ENCODE data around the gene GARIN5B.

GARIN5B gene

DNA sequence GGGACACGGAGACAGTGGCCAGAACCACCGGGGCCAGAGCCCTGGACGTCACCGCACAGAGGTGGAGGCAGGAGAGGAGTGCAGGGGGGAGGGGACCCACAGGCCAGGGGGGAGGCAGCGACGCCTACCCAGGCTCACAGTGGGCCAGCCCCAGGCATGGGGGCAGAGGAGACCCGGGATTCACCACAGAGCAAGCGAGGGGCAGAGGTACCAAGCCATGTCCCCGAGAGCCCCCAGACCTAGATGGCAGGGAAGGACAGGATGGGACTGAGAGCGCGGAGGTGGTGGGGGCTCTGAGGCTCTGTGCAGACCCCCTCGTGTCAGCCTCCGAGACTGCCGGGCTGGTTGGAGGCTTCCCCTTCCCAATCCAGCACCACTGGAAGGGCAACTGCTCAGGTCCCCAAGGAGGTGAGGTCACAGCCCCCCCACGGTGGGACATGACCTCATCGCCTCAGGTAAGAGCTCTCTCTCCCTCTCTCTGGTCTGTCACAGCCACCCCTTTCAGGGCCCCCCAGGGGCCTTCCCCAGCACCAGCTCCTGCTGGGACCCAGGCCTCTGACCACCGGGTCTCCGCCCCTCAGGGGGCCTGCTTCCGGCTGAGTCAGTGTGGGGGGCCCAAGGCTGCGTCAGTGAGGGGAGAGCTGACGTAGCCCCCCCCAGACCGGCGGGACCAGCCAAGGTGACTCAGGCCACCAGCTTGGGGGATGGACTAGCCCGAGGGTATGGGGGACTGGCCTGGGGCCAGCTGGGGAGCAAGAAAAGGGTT is 9.4 kb upstream of the GARIN5B start:
- no peak overlapping the region for H3K4me3 ChIP-seq (ENCODE audit: low read depth, low read length)

DNA sequence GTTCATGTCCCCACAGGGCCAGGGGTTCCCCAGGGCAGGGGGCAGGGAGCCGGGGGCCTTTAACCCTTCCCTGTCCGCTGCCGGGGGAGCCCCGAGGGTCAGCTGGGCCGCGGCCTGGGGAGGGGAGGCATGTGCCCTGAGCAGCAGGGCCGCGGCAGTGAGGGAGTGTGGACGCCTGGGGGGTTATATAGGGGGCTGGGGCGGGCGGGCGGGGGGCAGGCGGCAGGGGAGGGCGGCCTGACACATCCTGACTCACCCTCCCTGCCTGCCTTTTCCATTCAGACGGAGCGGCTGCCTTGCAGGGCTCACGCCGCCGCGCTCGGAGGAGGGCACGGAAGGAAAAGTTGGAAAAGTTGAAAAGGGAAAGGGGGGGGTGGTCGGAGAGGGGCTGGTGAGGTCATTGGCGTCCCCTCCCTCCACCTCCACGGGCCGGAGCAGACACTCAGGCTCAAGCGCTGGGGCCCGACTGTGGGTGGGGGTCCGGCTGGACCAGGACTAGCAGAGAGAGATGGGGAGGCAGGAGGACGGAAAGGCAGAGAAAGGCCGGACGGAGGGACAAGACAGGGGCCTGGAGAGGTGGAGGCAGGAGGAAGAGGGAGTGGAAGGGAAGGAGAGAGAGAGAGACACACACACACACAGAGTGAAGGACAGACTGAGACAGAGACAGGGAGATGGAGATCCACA is 7.4 kb upstream of the GARIN5B start, which contains the start of gene IL11:
Gene IL11, minus strand, starts transcription at position 159 of the 684 bp plus-strand sequence. Its CDS starts 153 bp downstream, at position 6.
- H3K4me3 ChIP-seq (ENCODE audit: low read depth, low read length), result peak within 1 kb of the TSS; percentile 39

DNA sequence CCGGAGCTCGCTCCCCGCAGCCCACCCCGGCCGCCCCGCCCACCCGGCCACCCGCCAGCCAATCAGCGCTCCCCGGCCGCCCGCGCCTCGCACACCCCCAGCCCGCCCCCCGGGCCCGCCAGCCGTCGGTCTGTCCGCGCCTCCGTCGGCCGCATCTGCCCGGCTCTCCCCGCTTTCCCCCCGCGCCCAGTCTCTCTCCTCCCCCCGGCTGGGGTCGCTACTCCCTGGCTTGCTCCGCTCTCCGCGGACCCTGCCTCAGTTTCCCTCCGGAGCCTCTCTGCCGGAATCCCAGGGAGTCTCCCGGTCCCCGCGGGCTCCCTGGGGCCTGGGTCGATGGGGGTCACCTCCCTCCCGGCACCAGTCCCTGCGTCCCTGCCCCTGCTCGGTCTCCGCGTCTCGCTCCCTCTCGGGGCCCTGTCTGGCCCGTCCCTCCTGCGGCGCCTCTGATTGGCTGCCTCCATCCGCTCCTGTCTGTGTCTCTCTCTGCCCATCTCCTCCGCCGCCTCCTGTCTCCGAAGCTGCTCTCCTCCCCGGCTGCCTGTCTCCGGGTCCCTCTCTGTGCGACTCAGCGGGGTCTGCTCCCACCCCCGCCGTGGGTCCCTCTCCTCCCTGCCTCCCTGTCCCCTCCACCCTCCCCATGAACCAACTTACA is 6.7 kb upstream of the GARIN5B start:
- peak overlapping the region; percentile 39 for H3K4me3 ChIP-seq (ENCODE audit: low read depth, low read length)

DNA sequence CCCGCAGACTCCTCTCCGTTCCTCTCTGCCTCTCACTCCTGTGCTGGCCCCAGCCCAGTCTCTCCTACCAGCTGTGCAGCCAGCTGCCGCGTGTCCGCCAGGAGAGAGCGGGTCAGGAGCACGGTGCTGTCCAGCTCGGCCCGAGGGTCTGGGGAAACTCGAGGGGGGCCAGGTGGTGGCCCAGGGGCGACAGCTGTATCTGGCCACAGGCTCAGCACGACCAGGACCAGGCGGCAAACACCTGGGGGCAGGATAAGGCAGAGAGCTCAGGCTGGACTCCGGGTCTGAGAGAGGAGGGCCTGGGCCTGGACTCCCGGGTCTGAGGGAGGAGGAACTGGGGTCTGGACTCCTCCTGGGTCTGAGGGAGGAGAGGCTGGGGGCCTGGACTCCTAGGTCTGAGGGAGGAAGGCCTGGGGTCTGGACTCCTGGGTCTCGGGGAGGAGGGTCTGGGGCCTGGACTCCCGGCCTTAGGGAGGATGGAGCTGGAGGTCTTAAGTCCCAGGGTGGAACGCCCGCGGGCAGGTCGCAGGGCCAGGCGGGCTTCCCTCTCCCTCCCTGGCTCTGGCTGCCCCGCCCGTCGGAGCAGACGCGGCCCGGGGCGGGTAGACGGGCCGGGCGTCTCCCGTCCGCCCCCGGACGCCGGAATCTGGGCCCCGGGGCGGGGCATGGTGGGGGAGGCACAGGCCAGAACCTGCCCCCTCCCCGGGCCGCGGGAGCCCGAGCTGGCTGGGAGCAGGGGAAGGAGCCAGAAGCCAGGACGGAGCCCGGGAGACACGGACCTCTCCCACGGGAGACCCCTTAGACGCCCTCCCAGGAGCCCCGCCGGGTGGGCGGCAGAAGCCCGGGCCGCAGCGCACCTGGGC is 5.9 kb upstream of the GARIN5B start:
- H3K4me3 ChIP-seq (ENCODE audit: low read depth, low read length), result peak overlapping the region; percentile 17

DNA sequence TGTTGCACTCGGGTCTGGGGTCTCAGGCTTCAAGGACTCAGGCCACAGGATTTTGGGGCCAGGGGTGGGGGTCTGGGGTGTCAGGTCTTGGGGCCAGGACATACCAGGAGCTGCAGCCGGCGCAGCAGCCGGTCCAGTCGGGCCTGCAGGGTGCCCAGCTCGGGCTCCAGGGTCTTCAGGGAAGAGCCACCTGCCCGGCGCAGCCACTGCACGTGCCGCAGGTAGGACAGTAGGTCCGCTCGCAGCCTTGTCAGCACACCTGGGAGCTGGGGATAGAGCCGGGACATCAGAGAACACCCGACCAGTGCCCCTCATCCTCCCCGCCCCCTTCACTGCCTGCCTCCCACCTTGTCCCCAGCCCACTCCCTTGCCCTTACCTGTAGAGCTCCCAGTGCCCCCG is 5.0 kb upstream of the GARIN5B start:
- H3K4me3 ChIP-seq (ENCODE audit: low read depth, low read length), result no peak overlapping the region

DNA sequence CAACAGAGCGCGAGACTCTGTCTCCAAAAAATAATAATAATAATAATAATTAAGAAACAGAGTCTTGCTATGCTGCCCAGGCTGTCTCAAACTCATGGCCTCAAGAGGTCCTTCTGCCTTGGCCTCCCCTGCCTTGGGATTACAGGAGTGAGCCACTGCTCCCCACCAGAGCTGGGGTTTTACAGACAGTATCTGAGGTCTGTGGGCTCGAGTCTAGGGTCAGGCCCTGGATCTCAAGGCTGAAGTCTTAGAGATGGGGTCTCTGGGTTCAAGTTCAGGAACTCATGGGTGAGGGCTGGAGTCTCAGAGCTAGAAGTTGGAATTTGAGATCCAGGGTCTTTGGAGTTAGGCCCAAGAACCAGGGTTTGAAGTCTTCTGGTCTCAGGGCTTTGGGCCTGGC is 3.7 kb upstream of the GARIN5B start:
- no peak overlapping the region for H3K4me3 ChIP-seq (ENCODE audit: low read depth, low read length)

DNA sequence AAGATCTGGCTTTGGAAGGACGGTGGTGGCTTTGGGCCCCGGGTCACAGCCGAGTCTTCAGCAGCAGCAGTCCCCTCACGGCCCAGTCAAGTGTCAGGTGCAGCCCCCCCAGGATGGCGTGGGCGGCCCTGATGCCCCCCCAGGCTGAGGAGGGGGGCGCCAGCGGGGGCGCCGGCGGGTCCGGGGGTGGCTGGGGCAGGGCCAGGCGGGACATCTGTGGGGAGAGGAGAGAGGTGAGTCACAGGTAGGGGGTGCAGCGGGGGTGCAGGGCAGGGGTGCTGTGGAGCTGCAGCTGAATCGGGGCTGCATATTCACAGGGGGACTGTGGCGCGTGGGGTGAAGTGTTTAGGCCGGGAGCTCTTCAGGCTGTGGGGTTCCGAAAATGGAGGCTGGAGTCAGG is 2.9 kb upstream of the GARIN5B start:
- no peak overlapping the region for H3K4me3 ChIP-seq (ENCODE audit: low read depth, low read length)

DNA sequence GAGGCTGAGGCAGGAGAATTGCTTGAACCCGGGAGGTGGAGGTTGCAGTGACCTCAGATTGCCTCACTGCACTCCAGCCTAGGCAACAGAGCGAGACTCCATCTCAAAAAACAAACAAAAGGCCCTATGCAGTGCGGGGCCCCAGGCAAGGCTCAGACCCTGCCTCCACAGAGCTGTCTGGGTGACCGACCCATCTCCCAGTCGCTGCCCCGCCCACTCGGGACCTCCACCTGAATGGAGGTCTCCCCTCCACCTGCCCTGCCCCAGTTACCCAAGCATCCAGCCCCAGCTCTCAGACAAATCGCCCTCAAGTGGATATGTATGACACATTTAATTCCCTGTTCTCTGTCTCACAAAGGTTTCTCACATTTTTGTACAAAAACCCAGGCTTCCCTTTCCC is 2.2 kb upstream of the GARIN5B start:
- H3K4me3 ChIP-seq (ENCODE audit: low read depth, low read length), result no peak overlapping the region

DNA sequence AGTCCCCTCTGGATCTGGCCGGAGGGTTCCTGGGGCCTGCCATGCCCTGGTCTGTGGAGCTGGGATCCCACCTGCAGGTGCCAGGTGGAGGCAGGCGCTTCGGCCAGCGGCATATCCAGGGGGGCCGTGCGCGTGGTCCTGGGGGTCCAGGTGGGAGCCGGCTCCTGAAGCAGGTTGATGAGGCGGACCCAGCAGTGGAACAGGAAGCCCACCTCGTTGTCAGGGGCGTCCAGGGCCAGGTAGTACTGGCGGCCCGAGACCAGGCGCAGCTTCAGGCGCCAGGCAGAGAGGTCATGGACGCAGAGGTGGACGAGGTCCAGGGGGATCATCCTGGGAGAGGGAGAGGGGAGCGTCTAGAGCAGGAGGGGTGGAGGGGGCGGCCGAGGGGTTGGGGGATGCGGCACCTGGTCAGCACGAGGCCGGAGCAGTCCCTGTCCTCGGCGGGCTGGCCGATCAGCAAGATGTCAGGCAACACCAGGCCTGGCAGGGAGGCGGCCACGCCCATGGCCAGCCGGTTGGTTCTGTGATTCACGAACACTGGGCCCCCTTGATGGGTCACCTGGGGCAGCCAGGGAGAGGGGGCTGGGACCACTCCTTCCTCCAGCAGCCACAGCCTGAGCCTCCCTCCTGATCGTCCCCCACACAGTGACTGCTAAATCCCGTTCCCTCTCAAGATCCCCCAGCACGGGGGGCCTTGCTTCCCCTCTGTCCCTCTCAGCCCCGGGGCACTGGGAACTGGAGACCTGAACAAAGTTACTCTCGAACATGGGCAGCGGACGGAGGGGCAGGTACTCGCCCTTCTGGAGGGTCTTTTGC is 678 bp downstream of the GARIN5B start:
- H3K4me3 ChIP-seq (ENCODE audit: low read depth, low read length), result no peak overlapping the region

DNA sequence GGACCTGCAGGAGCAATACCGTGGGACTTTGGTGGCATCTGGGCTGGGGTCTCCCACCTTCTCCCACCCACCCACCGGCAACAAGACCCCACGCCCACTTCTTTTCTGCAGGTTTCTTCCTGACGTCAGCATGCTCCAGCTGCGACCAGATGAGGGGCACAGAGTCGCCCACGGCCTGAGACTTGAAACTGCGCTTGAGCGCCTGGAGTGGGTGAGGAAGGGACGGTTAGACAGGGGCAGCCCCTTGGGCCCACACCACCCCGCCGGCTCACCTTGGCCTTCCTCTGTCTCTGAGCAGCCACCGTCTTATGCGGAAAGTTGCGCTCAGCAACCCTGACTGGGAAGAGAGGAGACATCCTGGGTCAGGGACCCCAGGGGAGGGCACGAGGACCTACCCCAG is 2.2 kb downstream of the GARIN5B start:
- H3K4me3 ChIP-seq (ENCODE audit: low read depth, low read length), result no peak overlapping the region

DNA sequence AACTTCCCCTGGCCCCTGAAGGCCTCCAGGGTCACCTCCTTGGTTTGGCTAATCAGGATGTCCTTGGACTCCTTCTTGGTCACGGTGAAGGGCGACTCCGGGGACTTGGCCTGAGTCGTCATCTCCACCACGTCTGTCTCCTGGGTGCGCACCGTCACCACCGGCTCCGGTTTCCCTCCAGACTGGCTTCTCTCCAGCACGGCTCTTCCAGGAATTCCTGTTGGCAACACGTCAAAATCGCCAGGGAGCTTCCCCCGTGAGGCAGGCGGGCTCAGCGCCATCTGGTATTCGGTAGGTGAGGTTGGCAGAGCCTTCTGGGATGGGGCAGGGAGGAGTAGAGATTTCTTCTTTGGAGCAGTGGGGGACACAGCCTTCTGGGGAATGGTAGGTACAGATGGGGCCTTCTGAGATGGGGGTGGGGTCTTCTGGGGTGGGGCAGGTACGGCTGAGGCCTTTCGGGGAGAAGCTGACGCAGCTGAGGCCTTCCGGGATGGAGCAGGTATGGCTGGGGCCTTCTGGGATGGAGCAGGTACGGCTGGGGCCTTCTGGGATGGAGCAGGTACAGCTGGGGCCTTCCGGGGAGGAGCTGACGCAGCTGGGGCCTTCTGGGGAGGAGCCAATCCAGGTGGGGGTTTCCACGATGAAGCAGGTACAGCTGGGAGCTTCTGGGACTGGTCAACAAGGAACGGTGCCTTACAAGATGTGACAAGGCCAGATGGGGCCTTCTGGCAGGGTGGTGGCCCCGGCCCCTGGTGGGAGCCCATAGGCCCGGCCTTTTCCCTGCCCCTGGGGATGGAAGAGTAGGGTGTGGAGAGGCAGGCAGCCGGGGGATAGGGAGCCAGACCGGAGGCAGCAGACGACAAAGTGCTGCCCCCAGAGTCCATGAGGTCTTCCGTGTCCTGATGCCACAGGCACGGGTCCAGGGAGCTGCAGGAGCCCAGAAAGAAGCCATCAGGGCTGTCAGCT is 3.8 kb downstream of the GARIN5B start:
- no peak overlapping the region for H3K4me3 ChIP-seq (ENCODE audit: low read depth, low read length)

DNA sequence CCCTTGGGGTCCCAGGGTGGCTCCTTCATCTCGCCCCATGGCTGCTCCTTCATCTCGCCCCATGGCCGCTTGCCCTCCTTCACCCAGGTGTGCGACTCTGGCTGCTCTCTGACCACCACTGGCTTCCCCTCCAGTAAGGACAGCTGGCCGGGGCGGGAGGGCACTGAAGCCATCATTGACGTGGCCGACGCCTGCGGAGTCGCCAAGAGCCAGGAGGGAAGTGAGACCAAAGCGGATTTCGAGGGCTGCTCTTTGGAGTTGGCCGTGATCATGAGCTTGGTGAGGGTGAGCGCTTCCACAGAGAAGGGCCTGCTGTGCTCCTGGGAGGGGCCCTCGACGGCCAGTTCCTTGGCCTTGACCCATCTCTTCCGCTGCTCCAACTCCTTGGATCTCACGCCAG is 4.6 kb downstream of the GARIN5B start:
- no peak overlapping the region for H3K4me3 ChIP-seq (ENCODE audit: low read depth, low read length)

DNA sequence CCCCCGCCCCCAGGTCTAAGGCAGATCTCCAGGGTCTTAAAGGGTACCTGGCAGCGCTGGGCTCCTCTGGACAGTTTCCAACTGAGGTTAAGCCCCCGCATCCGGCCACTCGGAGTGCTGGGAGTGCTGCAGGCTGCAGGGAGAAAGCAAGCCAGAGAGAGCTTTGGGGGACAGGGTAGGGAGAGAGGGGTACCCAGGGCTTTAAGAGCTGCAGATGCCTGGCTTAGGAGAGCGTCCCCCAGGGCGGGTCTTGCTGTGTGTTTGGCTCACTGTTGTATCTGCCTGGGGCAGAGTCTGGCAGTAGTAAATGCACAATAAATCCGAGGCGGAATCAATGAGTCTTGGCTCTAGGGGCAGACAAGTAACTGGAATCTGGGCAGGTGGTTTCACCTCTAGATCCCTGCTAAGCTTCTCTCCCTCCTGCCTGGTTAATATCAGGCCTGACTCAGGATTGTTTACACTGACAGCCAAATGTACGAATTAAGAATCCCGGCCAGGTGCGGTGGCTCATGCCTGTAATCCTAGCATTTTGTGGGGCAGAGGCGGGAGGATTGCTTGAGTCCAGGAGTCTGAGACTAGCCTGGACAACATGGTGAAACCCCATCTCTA is 7.7 kb downstream of the GARIN5B start:
- no peak overlapping the region for H3K4me3 ChIP-seq (ENCODE audit: low read depth, low read length)

DNA sequence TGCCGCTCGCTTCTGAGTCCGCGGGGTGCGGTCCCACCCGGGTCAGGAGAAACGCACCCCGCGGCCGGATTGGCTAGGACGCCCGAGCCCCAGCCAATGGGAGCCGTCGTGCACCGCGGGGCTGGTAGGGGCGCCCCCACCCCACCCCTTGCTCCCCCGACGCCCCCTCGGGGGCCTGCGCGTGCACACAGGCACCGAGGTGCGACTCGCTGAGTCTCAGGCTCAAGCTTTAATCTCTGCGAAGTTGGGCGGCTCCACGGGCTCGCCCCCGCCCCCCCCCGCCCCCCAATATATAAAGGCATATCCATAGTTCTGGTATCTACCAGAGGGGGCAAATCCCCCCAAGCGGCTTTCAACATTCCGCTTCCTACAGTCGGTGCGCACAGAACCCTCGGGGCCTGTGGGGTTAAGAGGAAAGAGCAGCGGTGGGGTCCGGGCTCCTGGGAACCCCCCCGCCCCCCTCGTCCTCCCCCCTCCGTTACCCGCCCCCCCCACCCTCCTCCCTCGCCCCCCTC is 8.3 kb downstream of the GARIN5B start, which contains the start of gene COX6B2:
Gene COX6B2, minus strand, starts transcription at position 22 of the 515 bp plus-strand sequence. CDS start 198 bp downstream, outside the sequence.
- H3K4me3 ChIP-seq (ENCODE audit: low read depth, low read length), result peak within 1 kb of the TSS; percentile 37

DNA sequence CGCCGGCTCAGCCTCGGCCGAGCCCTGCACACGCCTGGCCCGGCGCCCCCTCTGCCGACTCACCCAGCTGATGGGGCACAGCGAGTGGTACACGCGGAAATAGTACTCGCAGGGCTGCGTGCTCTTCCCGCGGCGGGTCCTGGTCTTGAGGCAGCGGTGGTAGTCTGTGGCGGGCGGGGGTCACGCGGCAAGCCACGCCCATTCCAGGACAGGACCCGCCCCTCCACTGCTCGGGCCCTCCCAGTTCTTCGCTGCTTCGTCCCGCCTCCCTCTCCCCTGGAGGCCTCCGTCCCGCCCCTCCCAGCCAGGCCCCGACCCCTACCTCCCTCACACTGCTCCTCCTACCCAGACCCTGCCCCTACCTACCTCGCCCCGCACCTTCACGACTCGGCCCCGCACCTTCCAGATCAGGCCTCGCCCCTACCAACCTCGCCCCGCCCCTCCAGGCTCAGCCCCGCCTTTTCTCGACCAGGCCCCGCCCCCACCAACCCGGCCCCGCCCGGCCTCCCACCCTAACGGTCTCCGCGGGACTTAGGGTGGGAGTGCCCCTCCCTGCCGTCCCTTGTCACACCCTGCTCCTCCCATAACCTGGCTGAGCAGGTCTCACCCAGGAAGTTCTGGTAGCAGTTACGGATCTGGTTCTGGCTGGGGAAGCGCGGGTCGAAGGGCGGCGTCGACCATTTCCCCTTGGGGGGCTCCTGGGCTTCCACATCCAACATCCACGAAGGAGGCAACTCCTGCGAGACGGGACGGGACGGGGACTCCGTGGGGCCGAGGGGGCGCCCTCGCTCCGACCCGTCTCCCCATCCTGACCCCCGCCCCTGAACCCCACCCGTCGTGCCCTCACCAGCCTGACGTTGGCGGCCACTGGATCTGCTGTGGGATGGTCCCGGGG is 9.0 kb downstream of the GARIN5B start:
- H3K4me3 ChIP-seq (ENCODE audit: low read depth, low read length), result peak overlapping the region; percentile 37

DNA sequence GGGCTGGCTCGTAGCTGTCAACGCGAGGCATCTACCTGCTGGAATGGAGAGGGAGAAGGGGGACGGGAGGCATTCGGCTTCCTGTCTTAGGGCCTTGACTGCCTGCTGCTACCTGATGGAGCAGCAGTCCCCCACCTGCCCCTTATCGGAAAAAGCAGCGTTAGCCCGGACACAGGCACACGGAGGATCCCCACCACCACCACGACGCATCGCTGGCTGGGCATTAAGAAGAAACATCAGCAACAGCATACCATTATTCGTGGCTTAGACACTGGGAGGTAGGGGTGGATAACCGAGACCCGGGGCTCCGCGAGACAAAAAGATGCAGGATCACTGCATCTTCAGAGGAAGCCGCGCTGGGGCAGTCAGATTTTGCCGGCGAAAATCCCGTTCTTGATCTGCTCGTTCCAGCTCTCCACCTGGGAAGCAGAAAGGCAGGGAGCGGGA is 9.7 kb downstream of the GARIN5B start:
- peak overlapping the region; percentile 37 for H3K4me3 ChIP-seq (ENCODE audit: low read depth, low read length)

DNA sequence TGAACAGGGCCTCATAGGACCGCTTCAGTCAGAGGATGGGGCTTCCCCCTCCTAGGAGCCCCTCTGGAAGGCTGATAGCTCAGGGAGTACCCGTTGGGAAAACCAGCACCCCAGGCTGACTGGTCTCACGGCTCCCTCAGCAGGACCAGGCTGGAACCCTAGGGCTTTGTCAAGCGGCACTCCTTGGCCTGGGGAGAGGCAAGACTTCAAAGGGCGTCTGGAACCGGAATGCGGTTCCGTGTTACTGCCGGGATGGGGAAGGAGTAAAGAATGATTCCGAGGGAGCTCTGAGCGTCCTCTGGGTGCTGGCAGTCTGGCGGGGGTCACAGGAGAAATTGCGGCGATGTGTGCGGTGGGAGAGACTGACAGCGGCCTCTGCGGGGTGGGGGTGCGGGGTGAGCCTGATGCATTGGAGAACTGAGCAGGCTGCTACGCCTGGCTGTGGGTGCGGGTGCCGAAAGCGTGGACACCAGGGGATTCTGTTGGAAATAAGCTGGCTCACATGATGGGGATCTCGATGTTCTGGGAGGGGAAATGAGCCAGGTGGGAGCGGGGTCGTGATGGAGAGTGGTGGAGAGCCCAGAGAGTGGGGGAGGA is 10.4 kb downstream of the GARIN5B start:
- no peak overlapping the region for H3K4me3 ChIP-seq (ENCODE audit: low read depth, low read length)

All from iPS-11a (cell line).